OCI-LY1 (cell line): ENCODE results near the gene DGKG.

ENCODE experiments used
- EZH2 ChIP-seq: fragments of 200-600 bp; sonication (generic), shearing (Covaris generic); IDR thresholded peaks from 2 replicates; pipeline ENCODE4 v1.8.0; 2017; ENCODE audit warnings: borderline replicate concordance, mixed run types, mild to moderate bottlenecking, antibody characterized with exemption, low read length, moderate library complexity, mixed read lengths
- TF ChIP-seq, protein P1 (sequence below): fragments of 200-600 bp; sonication (generic), shearing (Covaris generic); IDR thresholded peaks from 2 replicates; pipeline ENCODE4 v1.5.1; 2017; ENCODE audit warnings: mild to moderate bottlenecking, antibody characterized with exemption, low read length, moderate library complexity, mixed read lengths

DNA sequence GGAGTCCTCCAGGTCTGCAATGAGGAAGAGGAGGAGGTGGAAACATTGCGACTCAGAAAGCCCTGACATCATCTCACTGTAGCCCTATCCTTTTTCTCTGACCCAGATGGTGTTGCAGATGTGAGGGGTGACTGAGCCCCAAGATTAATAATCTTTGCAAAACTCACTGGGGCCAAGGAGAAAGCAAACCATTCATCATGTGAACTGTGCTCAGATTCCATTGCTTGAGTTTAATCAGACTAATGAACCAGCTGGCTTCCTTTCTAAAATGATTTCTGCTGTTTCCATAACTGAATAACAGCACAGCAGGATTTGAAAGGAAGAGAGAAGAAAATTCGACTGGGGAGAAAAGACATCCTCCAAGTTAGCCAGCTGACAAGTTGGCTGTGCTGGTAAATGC, 13.4 kb upstream of the DGKG start:
- TF ChIP-seq, protein P1, sequence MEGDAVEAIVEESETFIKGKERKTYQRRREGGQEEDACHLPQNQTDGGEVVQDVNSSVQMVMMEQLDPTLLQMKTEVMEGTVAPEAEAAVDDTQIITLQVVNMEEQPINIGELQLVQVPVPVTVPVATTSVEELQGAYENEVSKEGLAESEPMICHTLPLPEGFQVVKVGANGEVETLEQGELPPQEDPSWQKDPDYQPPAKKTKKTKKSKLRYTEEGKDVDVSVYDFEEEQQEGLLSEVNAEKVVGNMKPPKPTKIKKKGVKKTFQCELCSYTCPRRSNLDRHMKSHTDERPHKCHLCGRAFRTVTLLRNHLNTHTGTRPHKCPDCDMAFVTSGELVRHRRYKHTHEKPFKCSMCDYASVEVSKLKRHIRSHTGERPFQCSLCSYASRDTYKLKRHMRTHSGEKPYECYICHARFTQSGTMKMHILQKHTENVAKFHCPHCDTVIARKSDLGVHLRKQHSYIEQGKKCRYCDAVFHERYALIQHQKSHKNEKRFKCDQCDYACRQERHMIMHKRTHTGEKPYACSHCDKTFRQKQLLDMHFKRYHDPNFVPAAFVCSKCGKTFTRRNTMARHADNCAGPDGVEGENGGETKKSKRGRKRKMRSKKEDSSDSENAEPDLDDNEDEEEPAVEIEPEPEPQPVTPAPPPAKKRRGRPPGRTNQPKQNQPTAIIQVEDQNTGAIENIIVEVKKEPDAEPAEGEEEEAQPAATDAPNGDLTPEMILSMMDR: no peak
- no peak for TF ChIP-seq EZH2
